GM10248 (cell line): ENCODE data around the gene SEC24B.
A peak's percentile ranks its signal among the peaks of the same experiment; 100 is the strongest.

ENCODE experiments used
- CTCF ChIA-PET: fragments of 300-600 bp; sonication (Branson Sonifier 250); formaldehyde crosslinking; extraction: SDS; loops from one replicate; lab custom pipeline; 2021; ENCODE audit warnings: antibody characterized with exemption; lab: Yijun Ruan, JAX
- POLR2A ChIA-PET: fragments of 350-650 bp; sonication (Branson Sonifier 250); formaldehyde crosslinking; extraction: SDS; loops from one replicate; lab custom pipeline; 2020; ENCODE audit warnings: antibody characterized with exemption; lab: Yijun Ruan, JAX
- DNase-seq: peaks from one replicate; pipeline ENCODE4 v3.0.0; 2012; ENCODE audit errors: extremely low spot score
- TF ChIP-seq, protein P1 (sequence below): IDR thresholded peaks from 2 replicates; pipeline ENCODE4 v1.5.1; 2012; ENCODE audit warnings: mild to moderate bottlenecking, low read depth; ENCODE audit errors: extremely low read depth, missing control alignments, control extremely low read depth

Gene SEC24B

DNA sequence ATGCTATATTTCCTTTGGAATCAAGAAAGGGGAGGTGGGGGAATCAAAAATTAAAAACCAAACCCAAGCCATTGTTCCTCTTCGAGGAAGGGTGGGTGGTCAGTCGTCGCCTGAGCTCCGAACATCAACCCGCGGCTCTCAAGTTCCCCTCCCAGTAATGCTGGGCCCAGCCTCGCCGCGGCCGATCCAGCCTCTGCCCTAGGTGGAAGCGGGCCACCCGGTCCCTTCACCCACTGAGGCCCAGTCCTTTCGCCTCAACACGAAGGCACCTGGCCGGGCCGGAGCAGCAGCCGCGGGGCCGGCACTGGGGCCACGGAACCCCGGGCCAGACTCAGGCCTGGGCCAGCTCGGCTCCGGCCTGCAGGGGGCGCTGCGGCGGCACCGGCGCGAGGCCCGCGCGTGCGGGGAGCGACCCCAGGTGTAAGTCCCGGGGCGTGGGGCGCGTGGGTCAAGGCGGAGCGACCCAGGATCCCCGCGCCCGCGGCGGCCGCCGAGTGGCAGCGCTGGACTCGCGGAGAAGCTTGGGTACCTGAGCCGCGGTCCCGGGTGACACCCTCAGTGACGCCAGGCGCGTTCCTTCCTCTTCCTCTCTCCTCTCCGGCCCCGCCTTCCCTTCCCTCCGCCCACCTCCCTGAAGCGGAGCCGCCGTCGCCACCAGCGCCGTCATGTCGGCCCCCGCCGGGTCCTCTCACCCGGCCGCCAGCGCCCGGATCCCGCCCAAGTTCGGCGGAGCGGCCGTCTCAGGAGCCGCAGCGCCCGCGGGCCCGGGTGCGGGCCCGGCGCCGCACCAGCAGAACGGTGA lies at the start of gene SEC24B:
Gene SEC24B (plus strand): TSS at position 611 of the 802 bp plus-strand sequence. CDS start 55 bp downstream, at position 666.
- POLR2A ChIA-PET, result interaction anchor here (0.6 kb wide), 2 partner anchors 61 to 114 kb away, joined by 3 read pairs; no protein-coding TSS in a partner anchor
- TF ChIP-seq, protein P1, sequence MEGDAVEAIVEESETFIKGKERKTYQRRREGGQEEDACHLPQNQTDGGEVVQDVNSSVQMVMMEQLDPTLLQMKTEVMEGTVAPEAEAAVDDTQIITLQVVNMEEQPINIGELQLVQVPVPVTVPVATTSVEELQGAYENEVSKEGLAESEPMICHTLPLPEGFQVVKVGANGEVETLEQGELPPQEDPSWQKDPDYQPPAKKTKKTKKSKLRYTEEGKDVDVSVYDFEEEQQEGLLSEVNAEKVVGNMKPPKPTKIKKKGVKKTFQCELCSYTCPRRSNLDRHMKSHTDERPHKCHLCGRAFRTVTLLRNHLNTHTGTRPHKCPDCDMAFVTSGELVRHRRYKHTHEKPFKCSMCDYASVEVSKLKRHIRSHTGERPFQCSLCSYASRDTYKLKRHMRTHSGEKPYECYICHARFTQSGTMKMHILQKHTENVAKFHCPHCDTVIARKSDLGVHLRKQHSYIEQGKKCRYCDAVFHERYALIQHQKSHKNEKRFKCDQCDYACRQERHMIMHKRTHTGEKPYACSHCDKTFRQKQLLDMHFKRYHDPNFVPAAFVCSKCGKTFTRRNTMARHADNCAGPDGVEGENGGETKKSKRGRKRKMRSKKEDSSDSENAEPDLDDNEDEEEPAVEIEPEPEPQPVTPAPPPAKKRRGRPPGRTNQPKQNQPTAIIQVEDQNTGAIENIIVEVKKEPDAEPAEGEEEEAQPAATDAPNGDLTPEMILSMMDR, result peak; percentile 89
- CTCF ChIA-PET, result interaction anchor here (0.6 to 4.1 kb wide), 54 partner anchors 9 to 1274 kb away, joined by 3 to 39 read pairs (median 4); partner anchors contain the start of genes CASP6, CFI and RRH
- DNase-seq, result peak; percentile 89

DNA sequence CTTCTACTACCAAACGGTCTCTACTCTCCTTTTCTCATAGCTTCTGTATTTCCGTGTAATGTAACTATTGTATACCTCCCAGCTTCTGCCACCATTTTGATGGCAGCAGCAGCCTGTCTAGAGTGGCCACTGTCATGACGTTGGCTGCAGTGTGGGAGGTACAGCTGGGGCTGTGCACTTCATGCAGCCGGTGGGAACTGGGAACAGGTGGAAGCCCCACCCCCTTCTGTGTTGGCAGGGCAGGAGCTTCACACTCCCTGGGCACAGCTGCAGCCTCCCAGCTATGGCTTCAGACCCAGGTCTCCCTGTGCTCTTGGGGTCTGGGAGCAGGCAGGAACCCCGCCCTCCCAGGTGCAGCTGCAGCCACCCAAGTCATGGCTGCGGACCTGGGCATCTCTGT lies 49.8 kb upstream of the SEC24B start:
- TF ChIP-seq, protein P1, result no peak
- no peak for DNase-seq
- CTCF ChIA-PET, result interaction anchor here (0.9 to 1.3 kb wide), 2 partner anchors 12 to 50 kb away, joined by 3 to 4 read pairs; partner anchors contain the start of gene SEC24B
- POLR2A ChIA-PET, result no interaction called here

DNA sequence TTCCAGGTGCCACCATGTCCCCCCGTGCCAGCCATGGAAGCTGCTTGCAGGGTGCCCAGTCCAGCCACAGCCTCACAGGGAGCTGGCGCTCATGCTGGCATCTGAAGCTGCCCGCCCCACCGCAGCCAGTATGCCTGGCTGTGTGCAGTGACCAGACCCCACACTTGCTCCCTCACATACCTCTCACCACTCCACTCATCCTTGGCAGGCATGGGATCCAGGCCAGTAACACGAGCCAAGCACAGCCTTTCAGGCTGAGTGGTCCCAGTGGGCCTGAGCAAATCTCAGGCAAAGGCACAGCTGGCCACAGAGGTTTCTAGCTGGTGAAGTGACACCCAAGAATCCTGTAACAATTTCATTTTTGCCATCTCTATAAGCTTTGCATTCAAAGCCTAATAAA lies 48.4 kb upstream of the SEC24B start:
- ChIA-PET CTCF (interaction anchor here (0.9 to 1.3 kb wide), 3 partner anchors 14 to 22 kb away, joined by 3 to 4 read pairs (median 3); no protein-coding TSS in a partner anchor), POLR2A (no interaction called here)
- TF ChIP-seq, protein P1, result no peak
- no peak for DNase-seq

DNA sequence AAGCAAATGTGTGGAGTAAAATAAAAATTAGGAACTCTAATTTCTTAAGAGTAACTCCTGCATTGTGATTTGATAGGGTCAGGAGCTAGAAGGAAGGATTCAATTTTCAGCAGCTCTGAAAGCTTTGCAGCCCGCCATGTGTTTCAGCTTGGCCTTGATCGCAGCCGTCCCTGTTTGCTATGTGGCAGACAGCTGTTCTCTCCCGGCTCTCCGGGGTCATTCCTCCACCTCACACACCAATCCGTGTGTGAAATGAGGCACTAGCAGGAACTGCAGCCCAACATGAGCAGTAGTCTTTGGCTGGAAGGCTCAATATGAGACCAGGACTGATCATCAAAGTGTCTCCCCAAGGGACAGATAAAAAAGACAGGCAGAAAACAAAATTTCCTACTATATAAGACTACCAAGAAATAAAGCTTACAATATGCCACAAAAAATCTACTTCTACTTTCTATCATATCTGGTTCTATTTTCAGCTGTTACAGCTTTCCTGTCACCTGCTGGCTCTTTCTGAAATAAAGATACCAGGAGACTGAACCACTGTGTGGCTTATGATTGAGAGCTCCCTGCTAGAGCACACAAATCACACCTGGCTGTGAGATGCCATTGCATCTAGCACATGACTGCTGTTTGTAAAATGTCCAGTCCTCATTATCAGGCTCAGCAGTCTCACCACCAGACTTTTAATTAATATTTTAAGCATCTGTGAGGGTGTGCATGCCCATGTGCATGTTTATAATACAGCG lies 44.1 kb upstream of the SEC24B start:
- CTCF ChIA-PET, result interaction anchor here (1.1 kb wide), 1 partner anchor 27 kb away, joined by 4 read pairs; no protein-coding TSS in a partner anchor
- POLR2A ChIA-PET, result interaction anchor here (0.6 kb wide), 1 partner anchor 109 kb away, joined by 3 read pairs; no protein-coding TSS in a partner anchor
- TF ChIP-seq, protein P1, result no peak
- DNase-seq, result no peak

DNA sequence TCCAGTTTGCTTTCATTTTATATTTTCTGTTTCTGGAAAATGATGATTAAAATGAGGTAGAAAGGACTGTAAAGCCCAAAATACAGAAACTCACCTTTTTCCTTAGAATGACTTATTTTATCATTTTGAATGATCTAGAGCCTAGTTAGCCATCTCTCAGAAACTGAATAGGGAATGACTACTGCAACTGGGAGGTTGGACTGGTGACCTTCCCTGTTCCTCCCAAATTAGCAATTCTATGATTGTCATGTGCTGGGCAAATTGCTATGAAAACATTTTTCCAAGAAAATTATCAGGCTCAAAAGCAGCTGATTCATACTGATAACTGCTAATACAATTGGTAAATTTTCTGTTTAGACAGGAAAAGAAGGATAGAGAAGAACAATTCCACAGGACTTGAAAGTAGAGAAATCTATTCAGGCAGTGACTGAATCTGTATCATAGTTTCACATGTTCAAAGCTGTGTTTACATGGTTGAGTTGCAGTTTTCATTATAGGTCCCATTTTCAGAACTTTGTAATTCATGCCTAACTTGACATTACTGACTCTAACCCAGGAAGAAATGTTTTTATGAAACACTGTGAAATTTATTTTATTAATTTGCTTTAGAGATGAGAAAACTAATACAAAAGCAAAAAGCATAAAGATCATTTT lies 43.4 kb upstream of the SEC24B start:
- POLR2A ChIA-PET, result interaction anchor here (0.6 kb wide), 1 partner anchor 109 kb away, joined by 3 read pairs; no protein-coding TSS in a partner anchor
- TF ChIP-seq, protein P1, result no peak
- DNase-seq, result no peak
- CTCF ChIA-PET, result interaction anchor here (1.1 kb wide), 1 partner anchor 28 kb away, joined by 4 read pairs; no protein-coding TSS in a partner anchor
